Skeletal muscle satellite cell (primary cell): ENCODE results near the gene ADSS1.
A peak's percentile ranks its signal among the peaks of the same experiment; 100 is the strongest.

Source experiments
- H3K27me3 ChIP-seq: 2 replicates; pipeline ENCODE4 v1.7.0; 2013; ENCODE audit warnings: low read length; ENCODE audit not compliant: control insufficient read depth, insufficient read depth
- H3K36me3 ChIP-seq: 2 replicates; pipeline ENCODE4 v1.7.0; 2013; ENCODE audit warnings: mild to moderate bottlenecking, control low read depth, low read length; ENCODE audit not compliant: insufficient read depth
- H3K4me1 ChIP-seq: 2 replicates; pipeline ENCODE4 v1.7.0; 2013; ENCODE audit warnings: low read length; ENCODE audit not compliant: control insufficient read depth, insufficient read depth
- H3K4me2 ChIP-seq: 2 replicates; pipeline ENCODE4 v1.7.0; 2013; ENCODE audit warnings: mild to moderate bottlenecking, low read length
- H3K4me3 ChIP-seq: 2 replicates; pipeline ENCODE4 v1.7.0; 2013; ENCODE audit warnings: low read length
- H3K9ac ChIP-seq: 2 replicates; pipeline ENCODE4 v1.7.0; 2013; ENCODE audit warnings: mild to moderate bottlenecking, low read depth, low read length, moderate library complexity
- H3K9me3 ChIP-seq: replicated peaks from 2 replicates; pipeline ENCODE4 v1.7.0; 2013; ENCODE audit warnings: mild to moderate bottlenecking, control low read depth, low read length

ADSS1 gene

GRCh38 chr14:104681689-104682074, 42.3 kb upstream of the ADSS1 start:
- H3K9ac ChIP-seq, result peak overlapping the region; percentile 85
- no peaks in the 10 kb centered on the region for H3K9me3 ChIP-seq
- H3K36me3 ChIP-seq, result no peaks in the 10 kb centered on the region
- H3K4me3 ChIP-seq, result peak overlapping the region; percentile 66
- no peaks in the 10 kb centered on the region for H3K27me3 ChIP-seq
- H3K4me2 ChIP-seq, result peak overlapping the region; percentile 90
- peaks cover 55% of the 10 kb centered on the region for H3K4me1 ChIP-seq

DNA sequence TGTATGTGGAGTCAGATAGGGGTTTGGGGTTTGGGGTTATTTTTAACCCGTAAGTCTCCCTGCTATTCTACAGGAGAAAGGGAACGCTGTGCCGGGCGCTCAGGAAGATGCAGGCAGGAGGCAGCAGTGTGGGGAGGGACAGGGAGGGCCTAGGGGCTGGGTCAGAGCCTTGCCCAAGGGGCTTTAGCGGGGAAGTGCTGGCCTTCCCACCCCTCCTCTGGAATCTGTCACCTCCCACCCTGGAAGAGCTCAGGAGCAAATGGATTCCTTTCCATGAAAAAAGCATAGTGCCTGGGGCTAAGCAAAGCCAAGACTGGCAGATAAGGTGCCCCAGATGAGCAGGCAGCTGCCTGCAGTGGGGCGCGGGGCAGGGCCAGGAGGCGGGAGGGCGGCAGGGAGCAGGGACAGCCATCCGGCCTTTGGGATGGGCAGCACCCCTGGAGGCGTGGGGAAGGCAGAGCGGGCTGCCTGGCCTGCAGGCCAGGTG, 41.9 kb upstream of the ADSS1 start:
- H3K9ac ChIP-seq, result peak overlapping the region; percentile 70
- peak overlapping the region; percentile 64 for H3K4me3 ChIP-seq

GRCh38 chr14:104683653-104684448, 40.2 kb upstream of the ADSS1 start:
- Histone ChIP-seq H3K4me2 (no peak overlapping the region), H3K4me1 (peaks cover 55% of the 10 kb centered on the region), H3K4me3 (no peak overlapping the region), H3K36me3 (no peaks in the 10 kb centered on the region), H3K9ac (no peak overlapping the region), H3K9me3 (no peaks in the 10 kb centered on the region), H3K27me3 (no peaks in the 10 kb centered on the region)

More for the DNA sequence above, 41.9 kb upstream of the ADSS1 start:
- H3K27me3 ChIP-seq, result no peaks in the 10 kb centered on the region
- H3K9me3 ChIP-seq, result no peaks in the 10 kb centered on the region
- H3K36me3 ChIP-seq, result no peaks in the 10 kb centered on the region
- peaks cover 55% of the 10 kb centered on the region for H3K4me1 ChIP-seq
- peak overlapping the region; percentile 90 for H3K4me2 ChIP-seq

- H3K9ac ChIP-seq, result no peak overlapping the region
- no peaks in the 10 kb centered on the region for H3K36me3 ChIP-seq
- H3K4me2 ChIP-seq, result no peak overlapping the region
- H3K9me3 ChIP-seq, result no peaks in the 10 kb centered on the region
- H3K4me1 ChIP-seq, result peaks cover 55% of the 10 kb centered on the region
- H3K4me3 ChIP-seq, result no peak overlapping the region
- H3K27me3 ChIP-seq, result no peaks in the 10 kb centered on the region
These were observed 39.6 kb upstream of the ADSS1 start for GRCh38 chr14:104684449-104684821.

DNA sequence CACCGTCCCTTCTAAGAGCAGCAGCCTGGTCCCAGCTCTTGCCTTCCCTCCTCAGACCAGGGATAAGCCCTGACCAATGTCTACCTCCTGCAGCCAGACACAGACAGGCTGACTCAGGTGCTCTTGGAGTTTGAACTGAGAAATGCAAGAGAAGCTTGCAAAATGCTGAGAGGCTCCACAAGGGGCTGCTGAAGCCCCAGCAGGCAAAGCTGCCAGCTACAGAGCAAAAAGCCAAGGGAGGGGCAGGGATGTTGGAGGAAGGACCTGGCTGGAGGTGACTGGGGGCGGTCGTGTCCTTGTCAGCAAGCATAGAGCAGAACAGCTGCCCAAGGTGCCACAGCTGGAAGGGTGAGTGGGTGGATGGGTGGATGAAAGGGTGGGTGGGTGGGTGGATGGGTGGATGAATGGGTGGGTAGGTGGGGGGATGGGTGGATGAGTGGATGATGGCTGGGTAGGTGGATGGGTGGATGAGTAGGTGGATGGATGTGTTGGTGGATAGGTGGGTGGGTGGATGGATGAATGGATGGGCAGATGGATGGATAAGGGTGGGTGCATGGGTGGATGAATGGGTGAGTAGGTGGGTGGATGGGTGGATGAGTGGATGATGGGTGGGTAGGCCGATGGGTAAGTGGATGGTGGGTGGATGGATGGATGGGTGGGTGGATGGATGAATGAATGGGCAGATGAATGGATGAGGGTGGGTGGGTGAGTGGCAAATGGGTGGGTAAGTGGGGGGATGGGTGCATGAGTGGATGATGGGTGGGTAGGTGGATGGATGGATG, 38.6 kb upstream of the ADSS1 start:
- H3K9ac ChIP-seq, result no peak overlapping the region
- no peaks in the 10 kb centered on the region for H3K36me3 ChIP-seq
- H3K9me3 ChIP-seq, result no peaks in the 10 kb centered on the region
- no peak overlapping the region for H3K4me3 ChIP-seq
- no peak overlapping the region for H3K4me2 ChIP-seq
- no peaks in the 10 kb centered on the region for H3K27me3 ChIP-seq
- peaks cover 48% of the 10 kb centered on the region for H3K4me1 ChIP-seq

DNA sequence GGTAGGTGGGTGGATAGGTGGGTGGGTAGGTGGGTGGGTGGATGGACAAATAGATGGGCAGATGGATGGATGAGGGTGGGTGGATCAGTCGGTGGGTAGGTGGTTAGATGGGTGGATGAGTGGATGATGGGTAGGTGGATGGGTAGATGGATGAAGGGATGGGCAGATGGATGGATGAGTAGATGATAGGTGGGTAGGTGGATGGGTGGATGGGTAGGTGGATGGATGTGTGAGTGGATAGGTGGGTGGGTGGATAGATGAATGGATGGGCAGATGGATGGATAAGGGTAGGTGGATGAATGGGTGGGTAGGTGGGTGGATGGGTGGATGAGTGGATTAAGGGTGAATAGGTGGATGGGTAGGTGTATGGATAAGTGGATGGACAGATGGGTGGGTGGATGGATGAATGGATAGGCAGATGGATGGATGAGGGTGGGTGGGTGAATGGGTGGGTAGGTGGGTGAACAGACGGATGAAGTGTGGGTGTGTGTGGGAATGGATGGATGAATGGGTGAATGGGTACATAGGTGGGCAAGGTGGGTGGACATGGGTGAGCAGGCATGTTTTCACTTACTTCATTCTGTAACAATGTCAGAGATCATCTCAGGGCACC, 37.9 kb upstream of the ADSS1 start:
- Histone ChIP-seq H3K4me3 (no peak overlapping the region), H3K4me2 (no peak overlapping the region), H3K9ac (no peak overlapping the region), H3K36me3 (peaks cover 6% of the 10 kb centered on the region), H3K27me3 (no peaks in the 10 kb centered on the region), H3K9me3 (no peaks in the 10 kb centered on the region), H3K4me1 (peaks cover 48% of the 10 kb centered on the region)

- Histone ChIP-seq H3K4me2 (no peak overlapping the region), H3K9me3 (no peaks in the 10 kb centered on the region), H3K4me1 (peaks cover 48% of the 10 kb centered on the region), H3K4me3 (no peak overlapping the region), H3K36me3 (peaks cover 14% of the 10 kb centered on the region), H3K27me3 (no peaks in the 10 kb centered on the region), H3K9ac (no peak overlapping the region)
These were observed 37.2 kb upstream of the ADSS1 start for GRCh38 chr14:104686624-104687517.

GRCh38 chr14:104687601-104688504, 36.2 kb upstream of the ADSS1 start:
- Histone ChIP-seq H3K9me3 (no peaks in the 10 kb centered on the region), H3K36me3 (peaks cover 24% of the 10 kb centered on the region), H3K4me1 (peaks cover 48% of the 10 kb centered on the region), H3K4me3 (peak overlapping the region; percentile 95), H3K4me2 (peak overlapping the region; percentile 81), H3K27me3 (no peaks in the 10 kb centered on the region), H3K9ac (peak overlapping the region; percentile 47)

- Histone ChIP-seq H3K36me3 (peaks cover 30% of the 10 kb centered on the region), H3K9me3 (no peaks in the 10 kb centered on the region), H3K27me3 (no peaks in the 10 kb centered on the region), H3K4me1 (peaks cover 56% of the 10 kb centered on the region), H3K9ac (peak overlapping the region; percentile 47), H3K4me3 (peak overlapping the region; percentile 95), H3K4me2 (peak overlapping the region; percentile 81)
These were observed 35.4 kb upstream of the ADSS1 start for GRCh38 chr14:104688505-104689108.
